Fibroblast of pulmonary artery (primary cell): Measurements from ENCODE around the gene RAMP3.

ENCODE experiments used
- DNase-seq: peaks from one replicate; pipeline ENCODE4 v3.0.0-alpha.2; 2010; ENCODE audit warnings: low read depth
- H3K4me3 ChIP-seq: replicated peaks from 2 replicates; pipeline ENCODE4 v1.5.1; 2011; ENCODE audit warnings: low read depth, mild to moderate bottlenecking, control low read depth, low read length, moderate library complexity
- CTCF ChIP-seq: IDR thresholded peaks from 2 replicates; pipeline ENCODE4 v1.5.1; 2011; ENCODE audit warnings: mild to moderate bottlenecking, control low read depth, low read length, inconsistent platforms; ENCODE audit errors: missing control alignments

Gene RAMP3

DNA sequence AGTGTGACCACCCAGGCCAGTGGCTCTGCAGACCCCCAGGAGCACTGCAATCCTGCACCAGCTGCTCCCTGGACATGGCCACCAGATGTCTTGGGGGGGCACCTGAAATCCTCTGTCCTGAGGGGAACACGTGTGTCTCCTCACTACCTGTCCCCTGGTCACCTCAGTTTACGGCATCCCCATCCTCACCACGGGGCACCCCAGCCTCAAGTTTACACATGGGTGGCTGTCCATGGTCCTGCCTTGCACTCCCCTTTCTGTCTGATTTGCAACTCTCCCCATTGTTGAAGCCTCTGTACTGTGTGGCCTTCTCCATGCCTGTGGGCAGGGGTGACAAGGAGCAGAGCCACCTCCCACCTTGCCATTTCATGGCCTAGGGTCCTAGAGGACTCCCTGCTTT is 67.2 kb downstream of the RAMP3 start:
- no peak for DNase-seq

GRCh38 chr7:45225311-45225947 is 67.8 kb downstream of the RAMP3 start:
- H3K4me3 ChIP-seq: no peak overlapping the region
- no peak for DNase-seq
- TF ChIP-seq CTCF: no peak

More for the DNA sequence above, 67.2 kb downstream of the RAMP3 start:
- no peak for TF ChIP-seq CTCF
- H3K4me3 ChIP-seq: no peak overlapping the region

DNA sequence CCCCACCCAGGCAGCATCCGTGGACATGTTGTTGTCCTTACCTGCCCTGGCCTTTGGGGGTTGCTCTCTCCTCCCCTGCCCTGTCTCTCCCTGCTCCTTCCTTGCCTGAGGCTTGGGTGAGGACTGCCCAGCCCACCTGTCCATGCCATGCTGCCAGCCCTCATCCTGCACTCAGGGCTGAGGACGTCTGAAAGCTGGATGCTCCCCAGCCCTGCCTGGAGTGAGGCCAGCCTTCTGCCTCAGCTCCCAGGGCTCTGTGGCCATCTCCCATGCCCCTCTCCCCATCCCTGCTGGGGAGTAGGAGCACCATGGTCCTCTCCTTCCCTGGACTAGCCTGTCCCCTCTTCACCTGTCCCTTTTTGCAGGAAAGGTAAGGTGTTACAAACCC is 68.4 kb downstream of the RAMP3 start:
- H3K4me3 ChIP-seq: no peak overlapping the region
- TF ChIP-seq CTCF: no peak
- DNase-seq: no peak

GRCh38 chr7:45229156-45229920 is 71.7 kb downstream of the RAMP3 start:
- no peak for TF ChIP-seq CTCF
- no peak for DNase-seq

GRCh38 chr7:45230083-45230482 is 72.5 kb downstream of the RAMP3 start:
- no peak for DNase-seq
- H3K4me3 ChIP-seq: no peak overlapping the region
- no peak for TF ChIP-seq CTCF

More at GRCh38 chr7:45229156-45229920, 71.7 kb downstream of the RAMP3 start:
- no peak overlapping the region for H3K4me3 ChIP-seq

DNA sequence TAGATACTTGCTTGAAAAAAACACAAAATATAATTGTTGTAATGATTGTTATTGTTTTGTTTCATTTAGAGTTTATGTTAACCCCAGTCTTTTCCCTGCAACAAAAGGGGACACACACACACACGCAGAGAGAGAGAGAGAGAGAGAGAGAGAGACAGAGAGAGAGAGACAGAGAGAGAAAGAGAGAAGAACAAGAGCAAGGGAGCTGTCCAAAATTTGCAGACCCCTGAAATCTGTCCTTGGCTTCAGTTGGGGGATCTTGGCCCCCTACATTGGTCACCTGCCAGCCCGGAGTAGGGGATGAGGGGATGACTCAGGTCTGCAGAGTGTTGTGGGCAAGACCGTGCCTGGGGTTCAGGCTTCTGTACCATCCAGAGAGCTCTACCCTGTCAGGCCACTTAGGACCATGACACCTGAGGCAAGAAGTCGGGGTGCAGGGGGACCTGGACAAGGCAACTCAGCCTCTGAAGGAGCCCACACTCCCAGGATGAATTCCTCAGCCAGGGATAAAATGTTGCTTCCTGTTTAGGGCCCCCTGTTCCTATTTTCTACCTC is 73.1 kb downstream of the RAMP3 start:
- DNase-seq: no peak
- H3K4me3 ChIP-seq: no peak overlapping the region
- no peak for TF ChIP-seq CTCF
